CD4-positive, alpha-beta T cell (primary cell): ENCODE results near the gene ZNF783. TPM values are rescaled to one million over a fixed set of nuclear protein-coding genes. Genes with fewer than 3 reads are reported as not detected.

Source experiments
- ATAC-seq: fragments of 200-7000 bp; cut with Tn5 transposase; one replicate; pipeline ENCODE4 v1.10.0; 2022; ENCODE audit warnings: mild to moderate bottlenecking; ENCODE audit not compliant: poor library complexity
- CTCF ChIA-PET: fragments of 350-600 bp; sonication (Branson Sonifier 250); formaldehyde crosslinking; loops from one replicate; lab custom pipeline; 2021; ENCODE audit warnings: antibody characterized with exemption, inconsistent platforms; lab: Charles Lee
- POLR2A ChIA-PET: fragments of 350-600 bp; sonication (Branson Sonifier 250); formaldehyde crosslinking; loops from one replicate; lab custom pipeline; 2021; ENCODE audit warnings: antibody characterized with exemption, inconsistent platforms; lab: Charles Lee
- DNase-seq, 14 experiments: peaks; one replicate each; pipeline ENCODE4 v3.0.0-alpha.2; 2013 to 2020; ENCODE audit warnings: mixed read lengths in 2 of 14
- H3K27ac ChIP-seq, 2 donors: one replicate each; pipeline versions ENCODE4 v1.5.1 to v1.7.0; 2013; ENCODE audit warnings: low read length in 2 of 2, low read depth in 1 of 2, mild to moderate bottlenecking in 1 of 2
- H3K27me3 ChIP-seq, 2 experiments: 1 replicate in 1 of 2; 2 replicates in 1 of 2; pipeline versions ENCODE4 v1.6.1 to v1.7.0; 2013; ENCODE audit warnings: low read length in 2 of 2, control low read depth in 1 of 2, mild to moderate bottlenecking in 1 of 2, moderate library complexity in 1 of 2; ENCODE audit not compliant: insufficient read depth in 2 of 2, control insufficient read depth in 1 of 2
- H3K36me3 ChIP-seq: one replicate; pipeline ENCODE4 v1.6.1; 2013; ENCODE audit warnings: low read length, control low read depth; ENCODE audit not compliant: insufficient read depth
- H3K4me1 ChIP-seq: one replicate; pipeline ENCODE4 v1.6.1; 2013; ENCODE audit warnings: low read length, control low read depth; ENCODE audit not compliant: insufficient read depth
- H3K4me3 ChIP-seq: one replicate; pipeline ENCODE4 v1.5.1; 2013; ENCODE audit warnings: mild to moderate bottlenecking, low read length, moderate library complexity
- H3K9me3 ChIP-seq, 2 experiments: 1 replicate in 1 of 2; 2 replicates in 1 of 2; pipeline versions ENCODE4 v1.6.1 to v1.7.0; 2013; ENCODE audit warnings: low read length in 2 of 2, mild to moderate bottlenecking in 2 of 2, control low read depth in 1 of 2, moderate library complexity in 1 of 2; ENCODE audit not compliant: control insufficient read depth in 1 of 2, insufficient read depth in 1 of 2
- H3K27ac Mint-ChIP-seq: one replicate; pipeline ENCODE4 v1.8.0; 2020; ENCODE audit warnings: mixed read lengths
- H3K27me3 Mint-ChIP-seq: one replicate; pipeline ENCODE4 v1.8.0; 2021; ENCODE audit warnings: mixed read lengths
- H3K36me3 Mint-ChIP-seq: one replicate; pipeline ENCODE4 v1.8.0; 2021; ENCODE audit warnings: low read depth, mixed read lengths
- H3K4me1 Mint-ChIP-seq: one replicate; pipeline ENCODE4 v1.8.0; 2021; ENCODE audit warnings: low read depth, mixed read lengths
- H3K4me3 Mint-ChIP-seq: one replicate; pipeline ENCODE4 v1.8.0; 2020; ENCODE audit warnings: mild to moderate bottlenecking, mixed read lengths
- H3K9me3 Mint-ChIP-seq: one replicate; pipeline ENCODE4 v1.8.0; 2020; ENCODE audit warnings: mixed read lengths
- intact Hi-C, 2 experiments: fragments of 100-400 bp; cut with DNase I in 1 of 2; cut with micrococcal nuclease in 1 of 2; formaldehyde crosslinking; loops; one replicate each; pipeline versions ENCODE4 v1.15.1 to v1.9.0; 2023 to 2025; cut with DNase I, micrococcal nuclease
- total RNA-seq, 174 experiments: library from RNA in 2 of 174; stranded (reverse) in 2 of 174; gene quantifications; one replicate each; pipeline ENCODE4 v1.2.3 and lab custom pipeline; 2021 to 2026
- TF ChIP-seq, protein P1 (sequence below): fragments of 200-600 bp; IDR thresholded peaks from one replicate; pipeline ENCODE4 v1.8.0; 2022; ENCODE audit warnings: antibody characterized with exemption, mild to moderate bottlenecking

The ZNF783 gene
- total RNA-seq, 2 experiments from 2014 or later: 27.6 to 29.0 TPM

DNA sequence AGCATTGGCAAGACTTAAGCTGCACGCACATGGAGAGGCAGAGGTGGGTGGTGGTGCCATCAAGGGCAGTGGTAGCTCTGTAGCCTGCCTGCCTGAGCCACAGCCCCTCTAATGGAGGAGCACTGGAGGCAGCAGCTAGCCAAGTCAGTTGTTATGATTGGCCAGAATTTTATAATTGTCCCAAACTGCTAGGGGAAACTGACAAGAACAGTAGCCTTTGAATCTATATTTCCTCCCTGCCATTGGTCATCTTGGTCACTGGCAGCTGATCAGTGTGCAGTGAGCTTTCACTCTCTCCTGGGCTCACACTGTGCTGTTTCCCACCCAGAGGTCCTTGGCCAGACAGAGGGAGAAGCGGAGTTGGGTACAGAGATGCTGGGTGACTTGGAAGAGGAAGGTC lies 9.6 kb upstream of the ZNF783 start:
- ChIA-PET POLR2A (interaction anchor here (0.8 to 1.0 kb wide), 2 partner anchors 33 to 208 kb away, joined by 3 read pairs; partner anchors contain the start of gene ZNF777), CTCF (interaction anchor here (0.6 to 1.1 kb wide), 3 partner anchors 9 to 396 kb away, joined by 3 to 6 read pairs (median 5); partner anchors contain the start of gene ZNF783)
- no peak overlapping the region for H3K4me3 ChIP-seq
- intact Hi-C loops: no loop called here
- no peak for DNase-seq
- H3K36me3 Mint-ChIP-seq: peaks cover 72% of the 10 kb centered on the region
- TF ChIP-seq, protein P1, sequence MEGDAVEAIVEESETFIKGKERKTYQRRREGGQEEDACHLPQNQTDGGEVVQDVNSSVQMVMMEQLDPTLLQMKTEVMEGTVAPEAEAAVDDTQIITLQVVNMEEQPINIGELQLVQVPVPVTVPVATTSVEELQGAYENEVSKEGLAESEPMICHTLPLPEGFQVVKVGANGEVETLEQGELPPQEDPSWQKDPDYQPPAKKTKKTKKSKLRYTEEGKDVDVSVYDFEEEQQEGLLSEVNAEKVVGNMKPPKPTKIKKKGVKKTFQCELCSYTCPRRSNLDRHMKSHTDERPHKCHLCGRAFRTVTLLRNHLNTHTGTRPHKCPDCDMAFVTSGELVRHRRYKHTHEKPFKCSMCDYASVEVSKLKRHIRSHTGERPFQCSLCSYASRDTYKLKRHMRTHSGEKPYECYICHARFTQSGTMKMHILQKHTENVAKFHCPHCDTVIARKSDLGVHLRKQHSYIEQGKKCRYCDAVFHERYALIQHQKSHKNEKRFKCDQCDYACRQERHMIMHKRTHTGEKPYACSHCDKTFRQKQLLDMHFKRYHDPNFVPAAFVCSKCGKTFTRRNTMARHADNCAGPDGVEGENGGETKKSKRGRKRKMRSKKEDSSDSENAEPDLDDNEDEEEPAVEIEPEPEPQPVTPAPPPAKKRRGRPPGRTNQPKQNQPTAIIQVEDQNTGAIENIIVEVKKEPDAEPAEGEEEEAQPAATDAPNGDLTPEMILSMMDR: no peak
- H3K4me1 ChIP-seq: no peaks in the 10 kb centered on the region
- H3K27me3 ChIP-seq: no peaks in the 10 kb centered on the region
- no peaks in the 10 kb centered on the region for H3K27me3 Mint-ChIP-seq
- H3K27ac ChIP-seq: no peak overlapping the region
- H3K27ac Mint-ChIP-seq: no peak overlapping the region
- H3K4me3 Mint-ChIP-seq: no peak overlapping the region
- H3K9me3 ChIP-seq: no peaks in the 10 kb centered on the region
- H3K36me3 ChIP-seq: peaks cover 63% of the 10 kb centered on the region
- H3K4me1 Mint-ChIP-seq: peaks cover 16% of the 10 kb centered on the region
- ATAC-seq: no peak
- H3K9me3 Mint-ChIP-seq: no peaks in the 10 kb centered on the region

DNA sequence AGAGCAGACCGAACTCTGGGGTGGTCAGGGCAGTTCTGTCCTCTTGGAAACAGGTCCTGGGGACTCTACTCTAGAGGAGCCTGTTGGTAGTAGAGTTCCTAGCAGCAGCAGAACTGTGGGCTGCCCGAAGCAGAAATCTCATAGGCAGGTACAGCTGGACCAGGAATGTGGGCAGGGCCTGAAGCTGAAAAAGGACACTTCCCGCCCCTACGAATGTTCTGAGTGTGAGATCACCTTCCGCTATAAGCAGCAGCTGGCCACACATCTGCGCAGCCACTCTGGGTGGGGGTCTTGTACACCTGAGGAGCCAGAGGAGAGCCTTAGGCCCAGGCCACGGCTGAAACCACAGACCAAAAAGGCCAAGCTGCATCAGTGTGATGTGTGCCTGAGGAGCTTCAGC lies 8.3 kb upstream of the ZNF783 start:
- ChIA-PET CTCF (interaction anchor here (1.0 to 1.1 kb wide), 2 partner anchors 8 to 31 kb away, joined by 3 to 5 read pairs; partner anchors contain the start of gene ZNF783), POLR2A (interaction anchor here (0.8 to 1.5 kb wide), 2 partner anchors 13 to 31 kb away, joined by 3 read pairs; no protein-coding TSS in a partner anchor)
- TF ChIP-seq, protein P1: no peak
- no peaks in the 10 kb centered on the region for H3K4me1 ChIP-seq
- no peak overlapping the region for H3K4me3 ChIP-seq
- no peak overlapping the region for H3K27ac Mint-ChIP-seq
- no peaks in the 10 kb centered on the region for H3K9me3 ChIP-seq
- H3K4me1 Mint-ChIP-seq: peaks cover 3% of the 10 kb centered on the region
- intact Hi-C loops: no loop called here
- ATAC-seq: no peak
- H3K36me3 ChIP-seq: peaks cover 60% of the 10 kb centered on the region
- H3K27ac ChIP-seq: no peak overlapping the region
- no peaks in the 10 kb centered on the region for H3K9me3 Mint-ChIP-seq
- H3K36me3 Mint-ChIP-seq: peaks cover 60% of the 10 kb centered on the region
- H3K27me3 Mint-ChIP-seq: no peaks in the 10 kb centered on the region
- H3K27me3 ChIP-seq: no peaks in the 10 kb centered on the region
- no peak overlapping the region for H3K4me3 Mint-ChIP-seq
- no peak for DNase-seq

DNA sequence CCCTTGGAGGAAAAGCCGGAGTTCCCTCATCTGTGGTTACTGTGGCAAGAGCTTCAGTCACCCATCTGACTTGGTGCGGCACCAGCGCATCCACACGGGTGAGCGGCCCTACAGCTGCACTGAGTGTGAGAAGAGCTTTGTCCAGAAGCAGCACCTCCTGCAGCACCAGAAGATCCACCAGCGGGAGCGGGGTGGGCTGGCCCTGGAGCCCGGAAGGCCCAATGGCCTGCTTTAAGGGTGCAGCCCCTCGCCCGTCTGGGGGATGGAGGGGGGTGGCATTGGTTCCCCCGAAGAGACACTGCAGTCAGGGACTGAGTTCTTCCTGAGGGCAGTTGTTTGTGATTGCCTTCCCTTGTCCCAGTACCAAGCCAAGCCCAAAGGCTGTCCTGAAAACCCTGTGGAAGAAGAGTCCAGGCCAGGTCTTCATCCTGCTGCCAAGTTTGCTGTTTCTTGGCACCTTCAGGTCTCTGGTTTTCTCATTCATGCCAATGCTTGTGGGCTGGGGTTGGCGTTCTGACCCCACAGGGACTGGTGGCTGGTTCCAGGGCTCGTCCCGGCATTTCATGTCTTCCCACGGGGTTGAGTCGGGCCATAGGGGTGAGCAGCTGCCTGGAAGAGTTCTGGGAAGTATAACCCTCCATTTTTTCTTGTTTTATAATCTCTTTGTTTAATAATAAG lies 7.7 kb upstream of the ZNF783 start:
- no peaks in the 10 kb centered on the region for H3K9me3 Mint-ChIP-seq
- CTCF ChIA-PET: interaction anchor here (0.6 kb wide), 1 partner anchor 163 kb away, joined by 3 read pairs; no protein-coding TSS in a partner anchor
- peaks cover 57% of the 10 kb centered on the region for H3K36me3 ChIP-seq
- H3K4me3 ChIP-seq: no peak overlapping the region
- TF ChIP-seq, protein P1: no peak
- no peaks in the 10 kb centered on the region for H3K4me1 Mint-ChIP-seq
- POLR2A ChIA-PET: interaction anchor here (1.5 kb wide), 1 partner anchor 30 kb away, joined by 3 read pairs; no protein-coding TSS in a partner anchor
- H3K9me3 ChIP-seq: no peaks in the 10 kb centered on the region
- H3K4me1 ChIP-seq: no peaks in the 10 kb centered on the region
- no peak for ATAC-seq
- no peak overlapping the region for H3K27ac ChIP-seq
- intact Hi-C loops: no loop called here
- H3K36me3 Mint-ChIP-seq: peaks cover 54% of the 10 kb centered on the region
- H3K27me3 Mint-ChIP-seq: no peaks in the 10 kb centered on the region
- no peaks in the 10 kb centered on the region for H3K27me3 ChIP-seq
- no peak for DNase-seq
- H3K4me3 Mint-ChIP-seq: no peak overlapping the region
- no peak overlapping the region for H3K27ac Mint-ChIP-seq
